Stomach (tissue), 4 donors: ENCODE results near the gene NTN3.

Source experiments
- EP300 ChIP-seq: sonication (generic); formaldehyde crosslinking; IDR thresholded peaks from one replicate; pipeline ENCODE4 v1.6.1; 2017; ENCODE audit warnings: antibody characterized with exemption
- POLR2A ChIP-seq, 4 donors: fragments of 450-650 bp; IDR thresholded peaks; one replicate each; pipeline ENCODE4 v1.6.1; 2016; ENCODE audit warnings: antibody characterized with exemption in 4 of 4, control low read depth in 2 of 4, mild to moderate bottlenecking in 1 of 4, moderate library complexity in 1 of 4
- TF ChIP-seq, protein P1 (sequence below), 7 experiments: fragments of 450-650 bp in 4 of 7; fragments of 200-600 bp in 3 of 7; sonication (generic) in 3 of 7; IDR thresholded peaks; one replicate each; pipeline ENCODE4 v1.5.1; 2016 to 2019; ENCODE audit warnings: antibody characterized with exemption in 7 of 7, control low read depth in 2 of 7, mild to moderate bottlenecking in 1 of 7

- TF ChIP-seq, protein P1, sequence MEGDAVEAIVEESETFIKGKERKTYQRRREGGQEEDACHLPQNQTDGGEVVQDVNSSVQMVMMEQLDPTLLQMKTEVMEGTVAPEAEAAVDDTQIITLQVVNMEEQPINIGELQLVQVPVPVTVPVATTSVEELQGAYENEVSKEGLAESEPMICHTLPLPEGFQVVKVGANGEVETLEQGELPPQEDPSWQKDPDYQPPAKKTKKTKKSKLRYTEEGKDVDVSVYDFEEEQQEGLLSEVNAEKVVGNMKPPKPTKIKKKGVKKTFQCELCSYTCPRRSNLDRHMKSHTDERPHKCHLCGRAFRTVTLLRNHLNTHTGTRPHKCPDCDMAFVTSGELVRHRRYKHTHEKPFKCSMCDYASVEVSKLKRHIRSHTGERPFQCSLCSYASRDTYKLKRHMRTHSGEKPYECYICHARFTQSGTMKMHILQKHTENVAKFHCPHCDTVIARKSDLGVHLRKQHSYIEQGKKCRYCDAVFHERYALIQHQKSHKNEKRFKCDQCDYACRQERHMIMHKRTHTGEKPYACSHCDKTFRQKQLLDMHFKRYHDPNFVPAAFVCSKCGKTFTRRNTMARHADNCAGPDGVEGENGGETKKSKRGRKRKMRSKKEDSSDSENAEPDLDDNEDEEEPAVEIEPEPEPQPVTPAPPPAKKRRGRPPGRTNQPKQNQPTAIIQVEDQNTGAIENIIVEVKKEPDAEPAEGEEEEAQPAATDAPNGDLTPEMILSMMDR (IDR thresholded peaks at IDR 0.05) = no peak
- TF ChIP-seq EP300 (no peak), POLR2A (IDR thresholded peaks at IDR 0.05) (peak in 1 of 4 donors; percentile 70)
These were observed 42.6 kb downstream of the NTN3 start, which contains the start of gene ATP6V0C for GRCh38 chr16:2513405-2514332.
